IPS DF 4.7 (cell line): ENCODE results near the gene CAMTA1.
"Not testable (repeated sequence)": the region's sequence is repeated elsewhere in the genome, so short reads cannot be mapped to it uniquely, and the experiment has no call there.

ENCODE experiments used
- DNase-seq: peaks from one replicate; pipeline ENCODE4 v3.0.0-alpha.2; 2013; ENCODE audit warnings: low spot score; ENCODE audit errors: extremely low read depth

CAMTA1 gene

GRCh38 chr1:6810146-6810734 lies 25.0 kb downstream of the CAMTA1 start:
- not testable (repeated sequence) for DNase-seq

GRCh38 chr1:6811583-6811982 lies 26.3 kb downstream of the CAMTA1 start:
- no peak for DNase-seq

GRCh38 chr1:6813165-6813564 lies 27.9 kb downstream of the CAMTA1 start:
- DNase-seq: no peak

GRCh38 chr1:6815726-6816125 lies 30.5 kb downstream of the CAMTA1 start:
- no peak for DNase-seq

GRCh38 chr1:6819246-6820040 lies 34.2 kb downstream of the CAMTA1 start:
- DNase-seq: no peak

GRCh38 chr1:6820899-6821298 lies 35.6 kb downstream of the CAMTA1 start:
- DNase-seq: no peak

GRCh38 chr1:6822530-6823359 lies 37.5 kb downstream of the CAMTA1 start:
- DNase-seq: no peak

GRCh38 chr1:6823793-6824192 lies 38.5 kb downstream of the CAMTA1 start:
- no peak for DNase-seq

GRCh38 chr1:6824665-6825368 lies 39.6 kb downstream of the CAMTA1 start:
- no peak for DNase-seq

- no peak for DNase-seq
Observed at GRCh38 chr1:6825828-6826227, 40.6 kb downstream of the CAMTA1 start.

GRCh38 chr1:6827079-6827478 lies 41.8 kb downstream of the CAMTA1 start:
- DNase-seq: no peak

- no peak for DNase-seq
Observed at GRCh38 chr1:6827630-6828165, 42.4 kb downstream of the CAMTA1 start.

GRCh38 chr1:6831366-6831765 lies 46.1 kb downstream of the CAMTA1 start:
- DNase-seq: no peak

GRCh38 chr1:6832006-6832405 lies 46.8 kb downstream of the CAMTA1 start:
- not testable (repeated sequence) for DNase-seq

- DNase-seq: no peak
Observed at GRCh38 chr1:6832531-6833188, 47.4 kb downstream of the CAMTA1 start.

- DNase-seq: no peak
Observed at GRCh38 chr1:6833804-6834203, 48.5 kb downstream of the CAMTA1 start.

GRCh38 chr1:6834366-6834765 lies 49.1 kb downstream of the CAMTA1 start:
- DNase-seq: no peak

GRCh38 chr1:6835139-6835538 lies 49.9 kb downstream of the CAMTA1 start:
- no peak for DNase-seq

- DNase-seq: no peak
Observed at GRCh38 chr1:6842301-6842700, 57.0 kb downstream of the CAMTA1 start.

GRCh38 chr1:6845786-6846185 lies 60.5 kb downstream of the CAMTA1 start:
- DNase-seq: not testable (repeated sequence)

- DNase-seq: no peak
Observed at GRCh38 chr1:6848816-6849215, 63.6 kb downstream of the CAMTA1 start.
